ENCODE results near the gene FTL. TPM values are rescaled to one million over a fixed set of nuclear protein-coding genes. Genes with fewer than 3 reads are reported as not detected.
A peak's percentile ranks its signal among the peaks of the same experiment; 100 is the strongest.

The FTL gene
- total RNA-seq, 6 experiments from 2014 or later = 2,438 to 4,450 (median 3,824) TPM

- Mint-ChIP-seq H3K36me3 (ENCODE audit: low read depth) (peaks cover 56% of the 10 kb centered on the region), H3K9me3 (peaks cover 14% of the 10 kb centered on the region), H3K4me1 (ENCODE audit: low read depth) (peaks cover 38% of the 10 kb centered on the region), H3K4me3 (no peak overlapping the region), H3K27me3 (ENCODE audit: insufficient read depth) (peaks cover 40% of the 10 kb centered on the region), H3K27ac (no peak overlapping the region)
- DNase-seq = no peak
- TF ChIP-seq, protein P1, sequence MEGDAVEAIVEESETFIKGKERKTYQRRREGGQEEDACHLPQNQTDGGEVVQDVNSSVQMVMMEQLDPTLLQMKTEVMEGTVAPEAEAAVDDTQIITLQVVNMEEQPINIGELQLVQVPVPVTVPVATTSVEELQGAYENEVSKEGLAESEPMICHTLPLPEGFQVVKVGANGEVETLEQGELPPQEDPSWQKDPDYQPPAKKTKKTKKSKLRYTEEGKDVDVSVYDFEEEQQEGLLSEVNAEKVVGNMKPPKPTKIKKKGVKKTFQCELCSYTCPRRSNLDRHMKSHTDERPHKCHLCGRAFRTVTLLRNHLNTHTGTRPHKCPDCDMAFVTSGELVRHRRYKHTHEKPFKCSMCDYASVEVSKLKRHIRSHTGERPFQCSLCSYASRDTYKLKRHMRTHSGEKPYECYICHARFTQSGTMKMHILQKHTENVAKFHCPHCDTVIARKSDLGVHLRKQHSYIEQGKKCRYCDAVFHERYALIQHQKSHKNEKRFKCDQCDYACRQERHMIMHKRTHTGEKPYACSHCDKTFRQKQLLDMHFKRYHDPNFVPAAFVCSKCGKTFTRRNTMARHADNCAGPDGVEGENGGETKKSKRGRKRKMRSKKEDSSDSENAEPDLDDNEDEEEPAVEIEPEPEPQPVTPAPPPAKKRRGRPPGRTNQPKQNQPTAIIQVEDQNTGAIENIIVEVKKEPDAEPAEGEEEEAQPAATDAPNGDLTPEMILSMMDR (IDR thresholded peaks at IDR 0.05) = no peak
These were observed 3.7 kb downstream of the FTL start for GRCh38 chr19:48968813-48969218.

DNA sequence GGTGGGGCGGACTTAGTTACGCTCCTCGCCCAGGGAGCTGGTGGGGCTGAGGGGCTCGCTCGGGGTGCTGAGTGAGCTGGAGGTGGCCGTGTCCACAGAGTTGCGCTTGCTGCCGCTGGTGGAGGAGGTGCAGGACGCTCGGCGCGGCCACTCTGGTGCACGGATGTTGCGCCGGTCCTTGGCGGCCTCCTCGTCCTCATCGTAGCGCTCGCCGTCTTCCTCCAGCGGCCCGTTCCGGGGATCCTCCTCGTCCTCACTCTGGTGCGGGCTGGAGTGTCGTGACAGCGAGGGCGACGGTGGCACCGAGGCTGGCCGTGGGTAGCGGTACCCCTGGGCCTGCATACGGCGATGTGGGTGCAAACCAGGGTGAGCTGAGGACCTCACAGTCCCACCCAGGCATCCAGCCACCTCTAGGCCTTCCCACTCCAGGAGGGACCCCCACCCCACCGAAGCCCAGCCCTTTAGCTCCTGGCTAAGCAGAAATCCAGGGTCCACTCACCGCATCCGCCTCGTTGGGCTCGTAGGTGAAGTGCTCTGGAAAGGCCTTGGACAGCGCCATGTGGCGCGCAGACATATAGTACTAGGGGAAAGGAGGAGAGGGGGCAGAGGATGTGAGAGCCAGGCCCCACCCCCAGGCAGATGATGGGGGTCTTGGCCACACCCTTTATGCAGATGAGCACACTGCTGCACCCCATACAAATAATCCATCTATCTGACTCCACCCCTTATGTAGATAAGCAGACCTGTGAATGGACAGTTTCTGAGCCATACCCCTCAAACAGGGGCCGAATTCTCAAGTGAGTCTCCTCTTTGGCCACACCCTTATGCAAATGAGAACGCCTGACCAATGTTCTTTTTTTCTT is 4.4 kb downstream of the FTL start:
- no peak overlapping the region for H3K4me3 Mint-ChIP-seq
- H3K4me1 Mint-ChIP-seq (ENCODE audit: low read depth) = peaks cover 31% of the 10 kb centered on the region
- H3K36me3 Mint-ChIP-seq (ENCODE audit: low read depth) = peaks cover 56% of the 10 kb centered on the region
- TF ChIP-seq, protein P1 (IDR thresholded peaks at IDR 0.05) = no peak
- peak overlapping the region; percentile 40; the same call in 1 of the 2 replicates for H3K27ac Mint-ChIP-seq
- H3K27me3 Mint-ChIP-seq (ENCODE audit: insufficient read depth) = peaks cover 33% of the 10 kb centered on the region
- H3K9me3 Mint-ChIP-seq = peaks cover 14% of the 10 kb centered on the region
- DNase-seq = peak; percentile 18

DNA sequence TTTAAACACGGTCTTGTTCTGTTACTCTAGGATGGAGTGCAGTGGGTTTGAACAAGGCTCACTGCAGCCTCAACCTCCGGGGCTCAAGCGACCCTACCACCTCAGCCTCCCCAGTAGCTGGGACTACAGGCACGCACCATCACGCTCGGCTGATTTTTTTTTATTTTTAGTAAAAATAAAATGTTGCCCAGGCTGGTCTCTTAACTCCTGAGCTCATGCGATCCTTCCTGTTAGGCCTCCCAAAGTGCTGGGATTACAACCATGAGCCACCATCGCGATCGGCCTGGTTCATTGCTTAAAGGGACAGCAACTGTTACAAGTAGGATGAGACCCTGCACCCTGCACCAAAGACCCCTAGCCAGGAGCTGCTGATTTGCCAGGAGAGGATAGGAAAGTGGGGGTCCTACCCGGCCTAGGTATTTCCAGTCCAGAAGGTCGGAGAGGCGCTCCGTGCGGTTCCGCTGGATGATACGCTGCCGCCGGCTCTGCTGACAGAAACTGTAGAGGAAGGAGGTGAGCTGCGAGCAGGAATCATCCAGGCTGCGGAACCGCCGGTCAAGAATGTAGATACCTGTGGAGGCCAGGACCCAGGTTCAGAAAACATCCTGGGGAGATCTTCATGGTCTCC is 5.1 kb downstream of the FTL start:
- no peak for DNase-seq
- H3K4me3 Mint-ChIP-seq = no peak overlapping the region
- H3K36me3 Mint-ChIP-seq (ENCODE audit: low read depth) = peaks cover 56% of the 10 kb centered on the region
- peaks cover 28% of the 10 kb centered on the region for H3K27me3 Mint-ChIP-seq (ENCODE audit: insufficient read depth)
- TF ChIP-seq, protein P1 (IDR thresholded peaks at IDR 0.05) = no peak
- peaks cover 26% of the 10 kb centered on the region for H3K4me1 Mint-ChIP-seq (ENCODE audit: low read depth)
- peaks cover 12% of the 10 kb centered on the region for H3K9me3 Mint-ChIP-seq
- H3K27ac Mint-ChIP-seq = peak overlapping the region; percentile 40; the same call in 1 of the 2 replicates

- no peak overlapping the region for H3K4me3 Mint-ChIP-seq
- peaks cover 6% of the 10 kb centered on the region for H3K9me3 Mint-ChIP-seq
- TF ChIP-seq, protein P1 (IDR thresholded peaks at IDR 0.05) = peak; percentile 94
- H3K36me3 Mint-ChIP-seq (ENCODE audit: low read depth) = peaks cover 49% of the 10 kb centered on the region
- H3K4me1 Mint-ChIP-seq (ENCODE audit: low read depth) = peaks cover 26% of the 10 kb centered on the region
- peaks cover 21% of the 10 kb centered on the region for H3K27me3 Mint-ChIP-seq (ENCODE audit: insufficient read depth)
- peak; percentile 23 for DNase-seq
- no peak overlapping the region for H3K27ac Mint-ChIP-seq
These were observed 5.8 kb downstream of the FTL start for GRCh38 chr19:48970923-48971395.

DNA sequence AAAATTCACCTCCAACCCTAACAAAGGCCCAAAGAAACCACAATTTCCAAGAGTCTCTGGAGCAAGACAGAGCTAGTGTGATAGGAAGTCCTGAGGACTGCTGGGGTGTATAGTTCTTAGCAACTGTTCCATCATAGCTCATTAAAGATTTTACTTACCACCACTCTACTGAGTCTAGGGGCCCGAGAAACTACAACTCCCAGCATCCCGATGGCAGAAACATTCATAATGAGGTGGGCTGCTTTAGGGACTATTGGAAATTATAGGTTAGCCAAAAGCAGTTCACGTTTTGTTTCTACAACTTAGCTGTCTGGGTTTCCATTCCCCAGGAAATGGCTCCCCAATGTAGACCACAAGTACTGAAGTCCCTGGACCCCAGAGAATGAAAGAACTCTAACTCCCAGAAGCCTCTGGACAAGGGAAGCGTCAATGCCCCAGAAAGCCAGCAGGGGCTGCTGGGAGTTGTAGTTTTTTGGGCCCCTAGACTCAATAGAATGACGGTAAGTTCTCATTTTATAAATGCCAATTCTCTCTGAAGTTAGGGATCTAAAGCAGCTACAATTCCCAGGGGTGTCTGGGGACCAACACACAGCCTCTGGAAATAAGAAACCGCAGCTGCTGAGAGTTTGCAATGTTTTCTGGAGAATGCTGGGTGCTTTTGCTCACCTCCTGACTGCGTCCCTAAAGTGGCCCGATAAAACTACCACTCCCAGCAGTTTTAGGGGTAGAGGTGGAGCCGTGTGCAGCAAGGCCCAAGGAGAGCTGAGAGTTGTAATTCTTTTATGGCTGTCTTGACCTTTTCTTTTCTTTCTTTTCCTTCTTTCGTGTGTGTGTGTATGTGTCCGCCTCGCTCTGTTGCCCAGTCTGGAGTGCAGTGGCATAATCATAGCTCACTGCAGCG is 11.1 kb downstream of the FTL start:
- Mint-ChIP-seq H3K4me1 (ENCODE audit: low read depth) (peaks cover 22% of the 10 kb centered on the region), H3K9me3 (no peaks in the 10 kb centered on the region), H3K36me3 (ENCODE audit: low read depth) (peaks cover 33% of the 10 kb centered on the region), H3K27ac (no peak overlapping the region), H3K27me3 (ENCODE audit: insufficient read depth) (no peaks in the 10 kb centered on the region; the same call in 1 of the 2 replicates), H3K4me3 (no peak overlapping the region)
- TF ChIP-seq, protein P1 (IDR thresholded peaks at IDR 0.05) = peak; percentile 62
- DNase-seq = no peak

Measured in HFFc6 (cell line).